ENCODE data around the gene OLIG3.

The OLIG3 gene

GRCh38 chr6:137497721-137498463, 3.7 kb upstream of the OLIG3 start:
- Histone ChIP-seq H3K9me3 (ENCODE audit: insufficient read depth, low read length, severe bottlenecking) (no peaks in the 10 kb centered on the region), H2AFZ (ENCODE audit: low read depth, low read length) (no peak overlapping the region), H3K4me2 (ENCODE audit: insufficient read depth, low read length) (no peak overlapping the region), H3K4me1 (ENCODE audit: insufficient read depth, low read length) (peaks cover 9% of the 10 kb centered on the region), H3K27me3 (ENCODE audit: insufficient read depth, low read length, poor library complexity) (no peaks in the 10 kb centered on the region), H3K9ac (ENCODE audit: low read depth, low read length) (no peak overlapping the region), H4K20me1 (ENCODE audit: insufficient read depth, low read length) (no peaks in the 10 kb centered on the region), H3K27ac (ENCODE audit: low read length) (no peak overlapping the region), H3K79me2 (ENCODE audit: insufficient read depth, low read length) (no peaks in the 10 kb centered on the region), H3K4me3 (ENCODE audit: low read depth in 1 of 2, low read length in 2 of 2) (no peak overlapping the region), H3K36me3 (ENCODE audit: insufficient read depth, low read length) (no peaks in the 10 kb centered on the region)
- ATAC-seq (ENCODE audit: insufficient read depth, low read depth) (no peak), DNase-seq (no peak)
- TF ChIP-seq CTCF (IDR thresholded peaks at IDR 0.05; ENCODE audit: borderline replicate concordance, extremely low read depth, low read length, poor library complexity, severe bottlenecking), result no peak
- TF ChIP-seq EZH2 (IDR thresholded peaks at IDR 0.05; ENCODE audit: borderline replicate concordance, low read depth, low read length, severe bottlenecking), result no peak

- H3K9me3 ChIP-seq (ENCODE audit: insufficient read depth, low read length, severe bottlenecking), result no peaks in the 10 kb centered on the region
- TF ChIP-seq CTCF (IDR thresholded peaks at IDR 0.05; ENCODE audit: borderline replicate concordance, extremely low read depth, low read length, poor library complexity, severe bottlenecking) (no peak), EZH2 (IDR thresholded peaks at IDR 0.05; ENCODE audit: borderline replicate concordance, low read depth, low read length, severe bottlenecking) (no peak)
- no peaks in the 10 kb centered on the region for H3K27me3 ChIP-seq (ENCODE audit: insufficient read depth, low read length, poor library complexity)
- H3K79me2 ChIP-seq (ENCODE audit: insufficient read depth, low read length), result no peaks in the 10 kb centered on the region
- H3K4me2 ChIP-seq (ENCODE audit: insufficient read depth, low read length), result no peak overlapping the region
- ATAC-seq (ENCODE audit: insufficient read depth, low read depth) (no peak), DNase-seq (no peak)
- no peak overlapping the region for H3K4me3 ChIP-seq (ENCODE audit: low read depth in 1 of 2, low read length in 2 of 2)
- H2AFZ ChIP-seq (ENCODE audit: low read depth, low read length), result no peak overlapping the region
- no peaks in the 10 kb centered on the region for H4K20me1 ChIP-seq (ENCODE audit: insufficient read depth, low read length)
- H3K9ac ChIP-seq (ENCODE audit: low read depth, low read length), result no peak overlapping the region
- peaks cover 9% of the 10 kb centered on the region for H3K4me1 ChIP-seq (ENCODE audit: insufficient read depth, low read length)
- no peak overlapping the region for H3K27ac ChIP-seq (ENCODE audit: low read length)
- H3K36me3 ChIP-seq (ENCODE audit: insufficient read depth, low read length), result no peaks in the 10 kb centered on the region
Measured at GRCh38 chr6:137496909-137497720, 2.9 kb upstream of the OLIG3 start.

- ATAC-seq (ENCODE audit: insufficient read depth, low read depth) (no peak), DNase-seq (no peak)
- no peak overlapping the region for H3K4me3 ChIP-seq (ENCODE audit: low read depth in 1 of 2, low read length in 2 of 2)
- H3K4me2 ChIP-seq (ENCODE audit: insufficient read depth, low read length), result no peak overlapping the region
- H2AFZ ChIP-seq (ENCODE audit: low read depth, low read length), result no peak overlapping the region
- no peaks in the 10 kb centered on the region for H3K79me2 ChIP-seq (ENCODE audit: insufficient read depth, low read length)
- no peaks in the 10 kb centered on the region for H3K9me3 ChIP-seq (ENCODE audit: insufficient read depth, low read length, severe bottlenecking)
- TF ChIP-seq CTCF (IDR thresholded peaks at IDR 0.05; ENCODE audit: borderline replicate concordance, extremely low read depth, low read length, poor library complexity, severe bottlenecking) (no peak), EZH2 (IDR thresholded peaks at IDR 0.05; ENCODE audit: borderline replicate concordance, low read depth, low read length, severe bottlenecking) (no peak)
- H3K36me3 ChIP-seq (ENCODE audit: insufficient read depth, low read length), result no peaks in the 10 kb centered on the region
- H4K20me1 ChIP-seq (ENCODE audit: insufficient read depth, low read length), result no peaks in the 10 kb centered on the region
- H3K27ac ChIP-seq (ENCODE audit: low read length), result no peak overlapping the region
- H3K9ac ChIP-seq (ENCODE audit: low read depth, low read length), result no peak overlapping the region
- no peaks in the 10 kb centered on the region for H3K27me3 ChIP-seq (ENCODE audit: insufficient read depth, low read length, poor library complexity)
- peaks cover 9% of the 10 kb centered on the region for H3K4me1 ChIP-seq (ENCODE audit: insufficient read depth, low read length)
Measured at GRCh38 chr6:137496368-137496767, 2.2 kb upstream of the OLIG3 start.

Measured in DND-41 (cell line).